ENCODE measurements around the gene MDM2. TPM values are rescaled to one million over a fixed set of nuclear protein-coding genes. Genes with fewer than 3 reads are reported as not detected.

The MDM2 gene
- total RNA-seq, 4 donors from 2014 or later: 46.5 to 87.1 (median 67.9) TPM

DNA sequence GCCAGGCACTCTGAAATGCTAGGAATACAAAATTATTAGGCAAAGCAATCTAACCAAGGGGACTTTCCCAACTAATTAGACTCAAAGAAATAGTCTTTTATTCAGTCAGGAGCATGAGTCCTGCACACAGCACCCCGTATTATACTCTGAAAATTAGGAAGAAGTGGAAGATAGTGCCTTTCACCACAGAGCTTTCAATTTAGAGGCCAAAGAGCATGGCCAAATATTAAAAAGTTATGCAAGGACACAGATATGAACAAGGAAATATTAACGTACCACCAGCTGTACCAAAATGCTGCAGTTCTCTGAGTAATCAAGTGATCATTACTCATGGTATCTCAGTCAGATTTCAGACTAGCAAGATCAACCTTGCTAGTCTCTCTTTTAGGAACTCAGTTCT is 22.6 kb upstream of the MDM2 start:
- Histone ChIP-seq H3K27me3 (no peaks in the 10 kb centered on the region), H3K9me3 (no peaks in the 10 kb centered on the region), H3K36me3 (no peaks in the 10 kb centered on the region), H3K27ac (peak overlapping the region in 3 of 4 donors; percentile 28 to 71 (median 70)), H3K4me1 (peaks cover 4 to 43% (median 30%) of the 10 kb centered on the region in 3 donors), H3K4me3 (no peak overlapping the region)
- intact Hi-C loops (cut with DNase I): no loop called here
- no peak for TF ChIP-seq POLR2A (IDR thresholded peaks at IDR 0.05)
- no peak for TF ChIP-seq CTCF (IDR thresholded peaks at IDR 0.05)
- DNase-seq: no peak
- 42 to 49% methylated on average over 2 of the region's 2 CpGs for WGBS, 2 donors

DNA sequence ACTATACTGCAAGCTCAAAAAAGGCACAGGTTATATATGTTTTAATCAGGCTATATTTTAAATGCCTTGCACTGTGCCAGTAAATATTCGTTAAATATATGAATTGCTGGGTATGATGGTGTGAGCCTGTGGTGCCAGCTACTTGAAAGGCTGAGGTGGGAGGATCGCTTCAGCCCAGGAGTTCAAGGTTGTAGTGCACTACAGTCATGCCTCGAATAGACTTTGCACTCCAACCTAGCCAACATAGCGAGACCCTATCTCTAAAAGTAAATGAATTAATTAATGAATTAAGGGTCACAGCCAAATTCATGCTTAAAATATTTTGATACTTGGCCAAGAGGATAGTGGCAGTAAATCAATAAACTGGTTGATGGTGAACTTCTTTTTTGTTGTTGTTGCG is 22.2 kb upstream of the MDM2 start:
- Histone ChIP-seq H3K36me3 (no peaks in the 10 kb centered on the region), H3K9me3 (no peaks in the 10 kb centered on the region), H3K27me3 (no peaks in the 10 kb centered on the region), H3K4me3 (no peak overlapping the region), H3K27ac (peak overlapping the region in 3 of 4 donors; percentile 26 to 71 (median 28)), H3K4me1 (peaks cover 4 to 40% (median 30%) of the 10 kb centered on the region in 3 donors)
- intact Hi-C loops (cut with DNase I): no loop called here
- 88 to 91% methylated on average over 4 to 5 of the region's 5 CpGs for WGBS, 2 donors
- TF ChIP-seq POLR2A (IDR thresholded peaks at IDR 0.05) (no peak), CTCF (IDR thresholded peaks at IDR 0.05) (no peak)
- no peak for DNase-seq

GRCh38 chr12:68786929-68787328 is 21.0 kb upstream of the MDM2 start:
- Histone ChIP-seq H3K27ac (peak overlapping the region; percentile 50 to 84 (median 66)), H3K9me3 (no peaks in the 10 kb centered on the region), H3K4me3 (no peak overlapping the region), H3K36me3 (no peaks in the 10 kb centered on the region), H3K27me3 (no peaks in the 10 kb centered on the region), H3K4me1 (peaks cover 4 to 36% (median 30%) of the 10 kb centered on the region in 3 donors)
- intact Hi-C loops (cut with DNase I): no loop called here
- WGBS, 2 donors: 74 to 92% methylated on average over 2 of the region's 2 CpGs
- TF ChIP-seq POLR2A (IDR thresholded peaks at IDR 0.05) (no peak), CTCF (IDR thresholded peaks at IDR 0.05) (no peak)
- no peak for DNase-seq

DNA sequence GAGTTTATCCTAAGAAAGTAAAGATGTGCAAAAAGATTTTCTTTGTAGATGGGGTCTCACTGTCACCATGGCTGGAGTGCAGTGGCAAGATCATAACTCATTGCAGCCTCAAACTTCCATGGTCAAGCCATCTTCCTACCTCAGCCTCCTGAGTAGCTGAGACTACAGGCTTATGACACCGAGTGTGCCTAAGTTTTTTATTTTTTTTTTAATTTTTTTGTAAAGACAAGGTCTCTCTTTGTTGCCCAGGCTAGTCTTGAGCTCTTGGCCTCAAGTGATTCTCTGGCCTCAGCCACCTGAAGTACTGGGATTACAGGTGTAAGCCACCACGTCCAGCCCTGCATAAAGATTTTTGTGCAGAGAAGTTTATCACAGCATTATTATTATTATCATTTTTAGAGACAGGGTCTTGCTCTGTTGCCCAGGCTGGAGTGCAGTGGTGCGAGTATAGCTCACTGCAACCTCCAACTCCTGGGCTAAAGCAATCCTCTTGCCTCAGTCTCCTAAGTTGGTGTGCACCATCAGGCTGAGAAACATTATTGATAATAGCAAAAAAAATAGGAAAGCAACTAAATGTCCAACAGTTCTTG is 19.3 kb upstream of the MDM2 start:
- Histone ChIP-seq H3K36me3 (no peaks in the 10 kb centered on the region), H3K9me3 (no peaks in the 10 kb centered on the region), H3K27me3 (no peaks in the 10 kb centered on the region), H3K4me1 (peaks cover 4 to 36% (median 30%) of the 10 kb centered on the region in 3 donors), H3K27ac (peak overlapping the region in 2 of 4 donors; percentile 71 to 84), H3K4me3 (no peak overlapping the region)
- intact Hi-C loops (cut with DNase I): no loop called here
- DNase-seq: no peak
- 98 to 99% methylated on average over 3 of the region's 3 CpGs for WGBS, 2 donors
- TF ChIP-seq CTCF (IDR thresholded peaks at IDR 0.05) (no peak), POLR2A (IDR thresholded peaks at IDR 0.05) (no peak)

- peaks cover 4 to 36% (median 30%) of the 10 kb centered on the region in 3 donors for H3K4me1 ChIP-seq
- 91 to 96% methylated on average over 11 to 14 of the region's 14 CpGs for WGBS, 2 donors
- DNase-seq: no peak
- H3K27me3 ChIP-seq: no peaks in the 10 kb centered on the region
- no peak for TF ChIP-seq CTCF (IDR thresholded peaks at IDR 0.05)
- TF ChIP-seq POLR2A (IDR thresholded peaks at IDR 0.05): no peak
- no peaks in the 10 kb centered on the region for H3K9me3 ChIP-seq
- H3K36me3 ChIP-seq: no peaks in the 10 kb centered on the region
- intact Hi-C loops (cut with DNase I): no loop called here
- H3K4me3 ChIP-seq: no peak overlapping the region
- H3K27ac ChIP-seq: no peak overlapping the region
Measured at GRCh38 chr12:68789144-68789878, 18.7 kb upstream of the MDM2 start.

Measured in esophagus squamous epithelium (tissue), 5 donors.